CD4-positive, alpha-beta T cell treated with Interleukin-17A for 4 hours (primary cell): ENCODE measurements around the gene ASIC5.
"Not testable (repeated sequence)": the region's sequence is repeated elsewhere in the genome, so short reads cannot be mapped to it uniquely, and the experiment has no call there.

Experiments used
- DNase-seq: peaks from one replicate; pipeline ENCODE4 v3.0.0-alpha.2; 2020; ENCODE audit warnings: mixed read lengths

ASIC5 gene

GRCh38 chr4:155866177-155866576 is at the start of gene ASIC5:
Gene ASIC5, minus strand, starts transcription at chr4:155866277. Its CDS starts 51 bp downstream, at chr4:155866226.
- DNase-seq, result no peak

GRCh38 chr4:155914782-155915181 is 48.7 kb upstream of the ASIC5 start:
- no peak for DNase-seq

- no peak for DNase-seq
Observed at GRCh38 chr4:155911905-155912304, 45.8 kb upstream of the ASIC5 start.

GRCh38 chr4:155909615-155910226 is 43.6 kb upstream of the ASIC5 start:
- DNase-seq, result no peak

GRCh38 chr4:155908187-155909139 is 42.4 kb upstream of the ASIC5 start:
- DNase-seq, result no peak

- no peak for DNase-seq
Observed at GRCh38 chr4:155907556-155907955, 41.5 kb upstream of the ASIC5 start.

GRCh38 chr4:155906554-155907247 is 40.6 kb upstream of the ASIC5 start:
- no peak for DNase-seq

GRCh38 chr4:155904331-155904730 is 38.3 kb upstream of the ASIC5 start:
- DNase-seq, result no peak

GRCh38 chr4:155903453-155903852 is 37.4 kb upstream of the ASIC5 start, which contains the start of gene TDO2:
Gene TDO2, plus strand, starts transcription at chr4:155903696. Its CDS starts 63 bp downstream, at chr4:155903759.
- DNase-seq, result no peak

- no peak for DNase-seq
Observed at GRCh38 chr4:155901013-155901412, 34.9 kb upstream of the ASIC5 start.

GRCh38 chr4:155900381-155900780 is 34.3 kb upstream of the ASIC5 start:
- DNase-seq, result no peak

GRCh38 chr4:155899891-155900290 is 33.8 kb upstream of the ASIC5 start:
- DNase-seq, result no peak

- DNase-seq, result not testable (repeated sequence)
Observed at GRCh38 chr4:155898371-155898770, 32.3 kb upstream of the ASIC5 start.

- DNase-seq, result no peak
Observed at GRCh38 chr4:155891058-155891457, 25.0 kb upstream of the ASIC5 start.

GRCh38 chr4:155889946-155890345 is 23.9 kb upstream of the ASIC5 start:
- DNase-seq, result no peak

GRCh38 chr4:155889031-155889793 is 23.1 kb upstream of the ASIC5 start:
- no peak for DNase-seq

GRCh38 chr4:155887847-155888570 is 21.9 kb upstream of the ASIC5 start:
- no peak for DNase-seq

GRCh38 chr4:155887045-155887444 is 21.0 kb upstream of the ASIC5 start:
- no peak for DNase-seq

- DNase-seq, result no peak
Observed at GRCh38 chr4:155885666-155886065, 19.6 kb upstream of the ASIC5 start.

GRCh38 chr4:155883895-155884294 is 17.8 kb upstream of the ASIC5 start:
- DNase-seq, result no peak

GRCh38 chr4:155881555-155881954 is 15.5 kb upstream of the ASIC5 start:
- DNase-seq, result no peak

- no peak for DNase-seq
Observed at GRCh38 chr4:155879767-155880166, 13.7 kb upstream of the ASIC5 start.
